ENCODE measurements around the gene DSCAML1. TPM values are rescaled to one million over a fixed set of nuclear protein-coding genes. Genes with fewer than 3 reads are reported as not detected.

The DSCAML1 gene
- total and polyA plus RNA-seq, 3 donors from 2014 or later, result 1.6 to 6.1 (median 3.0) TPM

- Histone ChIP-seq H3K9me3 (no peaks in the 10 kb centered on the region), H3K36me3 (ENCODE audit: low read depth, missing control alignments) (no peaks in the 10 kb centered on the region), H3K27me3 (no peaks in the 10 kb centered on the region), H3K4me3 (no peak overlapping the region), H3K27ac (no peak overlapping the region), H3K4me1 (no peaks in the 10 kb centered on the region)
- 82 to 92% methylated on average over 5 of the region's 5 CpGs for whole genome bisulfite sequencing, 2 donors
- DNase-seq, result no peak
- intact Hi-C loops (cut with DNase I; ENCODE audit: low total_unique reads), result no loop called here
- TF ChIP-seq POLR2A (IDR thresholded peaks at IDR 0.05) (no peak), CTCF (IDR thresholded peaks at IDR 0.05) (no peak)
These were observed 337.1 kb downstream of the DSCAML1 start for GRCh38 chr11:117459979-117460300.

- no peak overlapping the region for H3K4me3 ChIP-seq
- TF ChIP-seq CTCF (IDR thresholded peaks at IDR 0.05) (no peak), POLR2A (IDR thresholded peaks at IDR 0.05) (no peak)
- H3K27me3 ChIP-seq, result no peaks in the 10 kb centered on the region
- H3K9me3 ChIP-seq, result no peaks in the 10 kb centered on the region
- no peaks in the 10 kb centered on the region for H3K4me1 ChIP-seq
- WGBS, 2 donors, result 86% methylated on average over 16 of the region's 16 CpGs
- H3K36me3 ChIP-seq (ENCODE audit: low read depth, missing control alignments), result no peaks in the 10 kb centered on the region
- DNase-seq, result no peak
- intact Hi-C loops (cut with DNase I; ENCODE audit: low total_unique reads), result no loop called here
- no peak overlapping the region for H3K27ac ChIP-seq
These were observed 337.7 kb downstream of the DSCAML1 start for GRCh38 chr11:117459123-117459978.

DNA sequence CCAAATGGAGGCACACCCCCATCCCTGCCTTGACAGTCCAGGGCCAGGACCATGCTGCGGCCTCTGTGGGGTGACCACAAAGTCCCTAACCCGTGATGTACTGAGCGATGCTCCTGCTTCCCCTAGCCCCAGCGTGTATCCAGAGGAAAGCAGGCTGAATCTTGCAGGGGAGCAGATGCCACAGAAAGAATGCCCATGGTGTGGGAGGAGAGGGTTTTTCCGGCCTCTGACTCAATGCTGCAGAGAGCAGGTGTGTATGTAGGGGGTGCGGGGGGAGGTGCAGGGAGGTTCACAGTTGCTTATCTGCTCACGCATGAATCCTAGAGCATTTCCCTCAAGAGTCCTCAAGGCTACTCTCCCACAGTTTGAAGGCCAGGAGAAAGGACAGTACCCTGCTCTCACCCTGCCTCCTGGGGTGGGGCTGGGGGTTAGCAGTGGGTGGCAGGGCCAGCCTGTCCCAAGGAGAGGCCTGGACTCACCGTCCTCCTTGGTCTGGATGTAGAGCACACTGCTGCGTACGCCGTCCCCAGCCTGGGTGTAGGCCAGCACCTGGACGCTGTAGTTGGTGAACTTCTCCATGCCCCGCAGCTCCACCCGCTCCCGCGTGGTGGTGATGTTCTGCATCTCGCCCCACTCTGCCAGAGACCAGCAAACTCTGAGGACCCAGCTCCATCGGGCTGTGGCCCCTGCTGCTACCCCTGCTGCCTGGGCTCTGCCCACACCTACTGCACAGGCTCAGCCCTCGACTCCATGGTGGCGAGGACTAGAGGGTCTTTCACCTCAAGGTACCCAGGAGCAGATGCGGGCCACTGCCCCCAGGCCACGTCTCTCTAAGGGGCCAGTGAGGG is 338.5 kb downstream of the DSCAML1 start:
- H3K9me3 ChIP-seq, result no peaks in the 10 kb centered on the region
- H3K4me3 ChIP-seq, result no peak overlapping the region
- TF ChIP-seq CTCF (IDR thresholded peaks at IDR 0.05) (no peak), POLR2A (IDR thresholded peaks at IDR 0.05) (no peak)
- no peak for DNase-seq
- 78 to 92% methylated on average over 22 of the region's 22 CpGs for WGBS, 2 donors
- no peak overlapping the region for H3K27ac ChIP-seq
- H3K4me1 ChIP-seq, result no peaks in the 10 kb centered on the region
- no peaks in the 10 kb centered on the region for H3K36me3 ChIP-seq (ENCODE audit: low read depth, missing control alignments)
- intact Hi-C loops (cut with DNase I; ENCODE audit: low total_unique reads), result no loop called here
- H3K27me3 ChIP-seq, result no peaks in the 10 kb centered on the region

DNA sequence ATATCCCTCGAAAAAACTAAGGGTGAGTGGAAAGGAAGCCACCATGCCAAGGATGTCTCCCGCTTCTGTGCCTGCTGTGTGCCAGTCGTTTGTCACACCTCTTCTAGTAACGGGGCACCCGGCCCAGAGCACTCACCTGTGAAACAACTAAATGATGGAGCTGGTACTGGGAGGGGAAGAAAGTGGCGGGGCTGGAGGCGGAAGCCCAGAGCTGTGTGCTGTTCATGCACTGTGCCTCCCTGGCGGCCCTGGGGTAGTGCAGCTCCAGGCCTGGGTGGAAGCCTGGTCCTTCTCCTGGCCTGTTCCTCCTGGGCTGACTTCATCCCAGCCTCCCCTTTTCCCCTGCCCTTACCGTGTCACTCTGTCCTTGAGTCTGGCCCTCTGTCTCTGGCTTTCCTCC is 339.2 kb downstream of the DSCAML1 start:
- Histone ChIP-seq H3K9me3 (no peaks in the 10 kb centered on the region), H3K27me3 (no peaks in the 10 kb centered on the region), H3K27ac (no peak overlapping the region), H3K4me3 (no peak overlapping the region), H3K36me3 (ENCODE audit: low read depth, missing control alignments) (no peaks in the 10 kb centered on the region), H3K4me1 (no peaks in the 10 kb centered on the region)
- WGBS, 2 donors, result 75 to 81% methylated on average over 6 to 9 of the region's 9 CpGs
- DNase-seq, result no peak
- no peak for TF ChIP-seq CTCF (IDR thresholded peaks at IDR 0.05)
- no peak for TF ChIP-seq POLR2A (IDR thresholded peaks at IDR 0.05)
- intact Hi-C loops (cut with DNase I; ENCODE audit: low total_unique reads), result no loop called here

Data from testis (tissue), 3 donors.